ENCODE data around the gene EFNA5.

DNA sequence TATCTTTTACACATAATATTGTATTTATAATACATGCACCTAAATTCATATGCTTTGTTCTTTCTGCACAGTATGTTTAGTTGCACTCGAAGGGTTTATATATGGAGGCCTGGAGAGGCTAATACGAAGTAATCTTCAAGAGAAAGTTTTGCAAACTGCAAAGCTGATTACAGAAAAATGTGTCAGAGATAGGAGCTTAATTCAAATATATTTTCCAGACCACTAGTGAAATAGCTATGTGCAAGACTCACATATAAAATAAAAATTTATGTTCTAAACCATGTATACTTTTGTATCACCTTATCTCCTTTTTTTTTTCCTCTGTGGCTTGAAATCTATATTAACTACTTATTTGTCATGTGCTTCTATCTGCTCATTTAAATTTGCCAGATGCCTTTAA lies 313.8 kb downstream of the EFNA5 start:
- TF ChIP-seq ZNF24 (IDR thresholded peaks at IDR 0.05) = no peak
- no peak for TF ChIP-seq RAD21 (IDR thresholded peaks at IDR 0.05; ENCODE audit: insufficient read depth, low read depth, low read length)
- TF ChIP-seq ZNF274 (IDR thresholded peaks at IDR 0.05; ENCODE audit: insufficient read depth, insufficient read length) = no peak
- TF ChIP-seq BHLHE40 (IDR thresholded peaks at IDR 0.05; ENCODE audit: borderline replicate concordance in 1 of 2, low read depth in 2 of 2, low read length in 1 of 2) = no peak
- TF ChIP-seq, protein P1, sequence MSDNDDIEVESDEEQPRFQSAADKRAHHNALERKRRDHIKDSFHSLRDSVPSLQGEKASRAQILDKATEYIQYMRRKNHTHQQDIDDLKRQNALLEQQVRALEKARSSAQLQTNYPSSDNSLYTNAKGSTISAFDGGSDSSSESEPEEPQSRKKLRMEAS (IDR thresholded peaks at IDR 0.05; ENCODE audit: low read depth, low read length) = no peak
- TF ChIP-seq NR2C1 (IDR thresholded peaks at IDR 0.05) = no peak
- no peak for TF ChIP-seq BCL11A (IDR thresholded peaks at IDR 0.05; ENCODE audit: low read depth, low read length)
- TF ChIP-seq, protein P2, sequence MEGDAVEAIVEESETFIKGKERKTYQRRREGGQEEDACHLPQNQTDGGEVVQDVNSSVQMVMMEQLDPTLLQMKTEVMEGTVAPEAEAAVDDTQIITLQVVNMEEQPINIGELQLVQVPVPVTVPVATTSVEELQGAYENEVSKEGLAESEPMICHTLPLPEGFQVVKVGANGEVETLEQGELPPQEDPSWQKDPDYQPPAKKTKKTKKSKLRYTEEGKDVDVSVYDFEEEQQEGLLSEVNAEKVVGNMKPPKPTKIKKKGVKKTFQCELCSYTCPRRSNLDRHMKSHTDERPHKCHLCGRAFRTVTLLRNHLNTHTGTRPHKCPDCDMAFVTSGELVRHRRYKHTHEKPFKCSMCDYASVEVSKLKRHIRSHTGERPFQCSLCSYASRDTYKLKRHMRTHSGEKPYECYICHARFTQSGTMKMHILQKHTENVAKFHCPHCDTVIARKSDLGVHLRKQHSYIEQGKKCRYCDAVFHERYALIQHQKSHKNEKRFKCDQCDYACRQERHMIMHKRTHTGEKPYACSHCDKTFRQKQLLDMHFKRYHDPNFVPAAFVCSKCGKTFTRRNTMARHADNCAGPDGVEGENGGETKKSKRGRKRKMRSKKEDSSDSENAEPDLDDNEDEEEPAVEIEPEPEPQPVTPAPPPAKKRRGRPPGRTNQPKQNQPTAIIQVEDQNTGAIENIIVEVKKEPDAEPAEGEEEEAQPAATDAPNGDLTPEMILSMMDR (IDR thresholded peaks at IDR 0.05 in 2 of 3, conservative IDR thresholded peaks at IDR 0.05 in 1 of 3; ENCODE audit: control insufficient read depth in 2 of 3, extremely low read depth in 1 of 3, insufficient read depth in 1 of 3, low read depth in 3 of 3, low read length in 3 of 3) = no peak
- no peak for TF ChIP-seq POLR2A (IDR thresholded peaks at IDR 0.05; ENCODE audit: low read depth, low read length)
- TF ChIP-seq ZSCAN29 (IDR thresholded peaks at IDR 0.05) = no peak
- no peak for TF ChIP-seq RFX5 (IDR thresholded peaks at IDR 0.05; ENCODE audit: low read depth, low read length)
